ENCODE data around the gene PFKL. TPM values are rescaled to one million over a fixed set of nuclear protein-coding genes. Genes with fewer than 3 reads are reported as not detected.

The PFKL gene
- total RNA-seq (2014; rRNA removed; shearing (Covaris generic)) = 60.1 and 70.6 TPM in 2 replicates
- 82.7 and 86.8 TPM in 2 replicates for polyA plus RNA-seq (2015; cell fraction: cytosol; rRNA removed)
- 146 and 159 TPM in 2 replicates for polyA plus RNA-seq (2015; cell fraction: nucleus; rRNA removed)

DNA sequence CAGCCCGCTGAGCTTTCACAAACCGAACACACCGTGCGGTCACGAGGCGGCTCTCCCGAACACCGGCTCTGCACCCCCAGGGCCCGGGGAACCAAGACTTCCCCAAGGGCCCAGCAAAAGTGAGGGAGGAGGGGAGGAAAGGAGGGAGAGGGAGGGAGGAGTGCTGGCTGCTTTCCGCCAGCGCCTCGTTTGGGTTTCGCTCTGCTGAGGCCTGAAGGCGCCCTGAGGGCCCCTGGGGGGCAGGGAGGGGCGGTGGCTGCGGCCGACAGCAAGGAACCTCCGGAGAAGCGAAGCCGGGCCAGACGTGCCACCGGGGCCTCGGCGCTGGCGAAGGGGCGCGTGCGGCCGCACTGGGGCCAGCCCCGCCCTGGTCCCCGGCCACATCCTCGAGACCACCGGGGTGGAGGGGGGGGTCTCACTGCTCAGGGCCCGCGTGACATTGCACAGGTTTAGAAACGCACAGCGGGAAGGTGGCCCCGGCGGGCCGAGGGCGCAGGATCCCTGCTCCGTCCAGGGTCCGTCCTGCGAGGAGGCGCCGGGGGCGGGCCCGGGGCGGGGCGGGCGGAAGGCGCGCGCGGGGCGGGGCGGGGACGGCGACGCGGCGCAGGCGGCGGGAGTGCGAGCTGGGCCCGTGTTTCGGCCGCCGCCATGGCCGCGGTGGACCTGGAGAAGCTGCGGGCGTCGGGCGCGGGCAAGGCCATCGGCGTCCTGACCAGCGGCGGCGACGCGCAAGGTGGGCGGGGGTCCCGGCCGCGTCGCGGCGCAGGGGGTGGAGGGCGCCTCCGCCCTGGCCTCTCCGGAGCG, at the start of gene PFKL:
Gene PFKL (plus strand): TSS at position 596 of the 804 bp plus-strand sequence. CDS start 53 bp downstream, at position 649.
- DNase-seq (ENCODE audit: low read depth) = peak; percentile 41

DNA sequence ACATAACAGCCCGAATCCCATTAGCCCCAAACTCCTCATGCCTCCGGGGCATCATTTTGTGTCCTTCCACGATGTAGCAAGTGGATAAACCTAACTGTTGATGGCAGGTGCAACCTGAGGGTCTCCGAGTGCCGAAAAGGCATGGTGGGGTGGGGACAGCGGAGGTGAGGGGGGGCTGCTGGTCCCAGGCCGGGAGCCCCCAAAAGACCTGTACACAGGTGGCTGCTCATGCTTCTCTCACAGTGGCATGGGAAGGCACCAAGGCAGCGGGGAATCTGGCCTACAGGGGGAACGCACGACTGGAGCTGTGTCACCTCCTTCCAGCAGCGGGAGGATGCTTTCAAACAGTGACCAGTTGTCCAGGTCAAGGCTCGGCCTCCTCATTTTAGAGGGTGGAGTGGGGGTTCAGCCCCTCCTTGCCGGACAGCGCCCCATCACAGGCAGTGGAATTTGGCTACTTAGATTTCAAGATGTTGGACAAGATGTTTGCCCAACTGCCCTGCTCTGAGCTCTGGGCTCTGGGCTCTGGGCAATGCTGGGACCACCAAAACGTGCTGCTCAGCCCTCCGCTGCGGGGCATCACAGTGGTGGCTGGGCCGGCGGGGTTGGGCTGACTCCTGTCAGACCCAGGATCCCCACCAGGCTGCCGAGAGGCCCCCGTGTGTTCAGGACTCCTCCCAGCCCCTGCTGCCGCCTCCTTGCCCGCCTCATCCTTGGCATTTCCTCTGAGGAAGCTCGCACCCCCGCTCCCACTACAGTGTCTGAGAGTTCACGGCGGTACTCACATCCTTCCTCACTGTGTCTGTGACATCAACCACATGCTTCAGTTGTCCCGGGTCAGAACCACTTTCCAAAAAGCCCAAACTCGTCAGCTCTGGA, 45.8 kb upstream of the PFKL start:
- no peak for DNase-seq (ENCODE audit: low read depth)

DNA sequence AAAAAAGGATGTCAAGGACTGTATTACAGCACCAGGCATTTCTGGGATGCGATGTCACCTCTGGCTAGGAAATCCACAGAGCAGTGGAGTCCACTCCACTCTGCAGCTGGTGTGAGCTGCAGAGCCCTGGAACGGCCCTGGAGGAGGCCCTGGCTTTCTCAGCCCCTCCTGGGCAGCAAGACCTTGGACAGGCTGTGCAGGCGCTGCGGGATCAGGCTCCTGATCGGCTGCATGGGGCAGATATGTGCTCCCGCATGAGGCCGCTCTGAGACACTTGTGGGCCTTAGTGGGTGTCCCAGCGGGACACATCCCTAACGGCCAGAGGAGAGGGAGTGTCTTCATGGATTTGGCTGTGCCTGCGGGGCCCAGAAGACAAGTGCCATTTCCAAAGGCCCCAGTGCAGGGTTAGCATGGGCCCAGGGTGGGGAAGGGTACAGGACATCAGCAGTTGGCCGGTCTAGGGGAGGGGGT, 44.3 kb upstream of the PFKL start:
- no peak for DNase-seq (ENCODE audit: low read depth)

DNA sequence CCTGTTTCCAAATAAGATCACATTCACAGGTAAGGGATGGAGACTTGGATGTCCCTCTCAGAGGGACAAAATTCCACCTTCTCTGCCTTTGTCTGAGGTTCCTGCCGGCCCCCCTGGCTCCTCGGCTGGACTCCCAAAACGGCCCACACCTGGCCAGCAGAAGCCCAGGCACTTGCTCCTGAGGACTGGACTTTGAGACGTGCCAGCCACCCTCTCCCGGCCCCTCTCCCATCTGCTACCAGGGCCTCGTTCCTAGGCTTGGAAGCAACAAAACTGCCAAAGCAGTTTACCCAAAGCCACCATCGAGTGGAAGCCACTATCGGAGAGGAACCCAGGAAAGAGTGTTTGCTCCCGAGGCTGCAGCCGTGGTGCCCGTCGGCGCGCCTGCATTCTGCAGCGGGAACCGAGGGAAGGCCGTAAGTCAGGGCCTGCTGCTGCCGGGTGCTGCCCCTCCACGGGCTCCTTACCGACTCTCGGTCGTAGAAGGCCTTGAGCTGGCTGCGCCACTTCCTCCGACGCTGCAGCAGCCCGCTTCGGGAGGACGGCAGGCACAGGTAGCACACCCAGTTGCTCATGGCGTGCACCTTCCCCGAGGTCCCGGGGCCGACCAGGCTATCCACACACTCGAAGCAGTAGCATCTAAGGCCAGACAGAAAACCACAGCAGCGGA, 41.7 kb upstream of the PFKL start:
- no peak for DNase-seq (ENCODE audit: low read depth)

DNA sequence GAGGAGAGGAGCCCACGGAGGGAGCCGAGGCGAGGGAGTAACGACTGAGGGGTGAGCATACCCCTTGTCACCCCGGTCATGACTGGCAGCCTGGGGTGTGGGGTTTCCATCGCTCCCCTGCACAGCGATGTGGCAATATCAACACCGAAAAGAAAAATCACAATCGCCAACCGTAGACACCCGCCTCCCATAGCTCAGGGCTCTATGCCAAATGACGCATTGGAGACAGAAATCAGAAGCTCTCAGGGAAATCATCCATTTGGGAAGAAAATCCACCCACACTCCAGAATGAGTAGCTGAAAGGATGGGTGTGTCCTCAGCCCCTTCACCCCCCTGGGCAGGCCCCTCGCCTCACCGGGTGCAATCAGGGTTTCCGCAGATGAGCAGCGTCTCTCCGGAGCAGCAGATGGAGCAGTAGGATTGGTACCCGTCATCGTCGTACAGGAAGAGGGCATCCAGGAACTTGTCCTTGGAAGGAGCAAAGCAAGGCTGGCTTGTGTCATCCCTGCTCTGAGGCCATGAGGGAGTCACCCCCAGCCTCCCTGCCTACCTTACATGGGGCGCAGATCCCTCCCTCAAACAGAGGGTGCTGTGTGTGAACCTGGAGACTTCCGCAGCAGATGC, 40.7 kb upstream of the PFKL start:
- DNase-seq (ENCODE audit: low read depth) = peak; percentile 43

DNA sequence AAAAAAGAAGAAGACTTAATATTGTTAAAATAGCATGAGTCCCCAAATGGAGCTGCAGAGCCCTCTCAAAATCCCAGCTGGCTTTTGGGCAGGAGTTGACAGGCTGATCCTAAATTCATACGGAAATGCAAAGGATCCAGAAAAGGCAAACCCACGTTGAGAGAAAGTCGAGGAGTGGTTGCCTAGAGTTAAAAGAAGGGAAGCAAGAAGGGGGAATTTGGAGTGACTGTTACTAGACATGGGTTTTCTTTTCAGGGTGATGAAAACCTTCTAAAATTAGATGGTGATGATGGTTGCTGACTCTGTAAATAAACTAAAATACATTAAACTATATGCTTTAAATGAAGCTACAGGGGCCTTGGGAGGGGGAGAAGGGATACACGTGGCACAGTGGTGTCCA, 39.8 kb upstream of the PFKL start:
- no peak for DNase-seq (ENCODE audit: low read depth)

DNA sequence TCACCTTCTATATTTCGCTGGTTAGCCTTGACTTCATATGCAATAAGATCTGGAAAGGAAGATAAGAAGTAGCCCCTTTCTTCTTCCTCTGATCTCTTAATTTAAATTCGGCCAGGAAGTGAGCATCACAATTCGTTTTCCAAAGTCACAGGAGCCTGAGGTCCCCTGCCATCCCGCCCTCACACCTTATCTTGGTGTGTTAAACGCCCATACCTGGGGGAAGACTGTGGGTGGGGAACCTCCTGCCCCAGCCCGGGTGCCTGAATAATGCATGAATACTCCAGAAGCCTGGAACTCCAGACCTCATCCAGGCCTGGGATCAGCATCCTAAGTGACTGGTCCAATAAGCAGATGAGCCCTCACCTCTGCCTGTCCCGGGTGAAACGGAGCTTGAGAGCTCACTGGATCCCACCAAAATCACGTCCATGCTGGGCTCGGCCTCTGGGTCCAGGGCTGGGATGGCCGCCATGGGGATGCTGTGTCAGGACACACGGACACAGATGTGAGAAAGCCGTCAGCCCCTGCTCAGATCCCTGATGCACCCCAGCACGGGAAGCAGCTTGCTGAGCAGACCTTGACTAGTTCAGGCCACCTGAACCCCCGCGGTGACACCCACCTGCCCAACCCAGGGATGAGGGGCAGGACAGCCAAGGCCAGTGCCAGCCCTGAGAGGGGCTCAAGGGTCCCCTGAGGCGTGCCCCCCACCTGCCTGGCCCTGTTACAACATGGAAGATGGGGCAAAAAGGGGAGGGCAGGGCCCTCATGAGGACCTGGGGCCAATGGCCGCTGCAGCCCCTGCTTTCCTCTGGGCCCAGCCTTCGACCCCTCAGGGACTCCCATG, 38.8 kb upstream of the PFKL start:
- no peak for DNase-seq (ENCODE audit: low read depth)

DNA sequence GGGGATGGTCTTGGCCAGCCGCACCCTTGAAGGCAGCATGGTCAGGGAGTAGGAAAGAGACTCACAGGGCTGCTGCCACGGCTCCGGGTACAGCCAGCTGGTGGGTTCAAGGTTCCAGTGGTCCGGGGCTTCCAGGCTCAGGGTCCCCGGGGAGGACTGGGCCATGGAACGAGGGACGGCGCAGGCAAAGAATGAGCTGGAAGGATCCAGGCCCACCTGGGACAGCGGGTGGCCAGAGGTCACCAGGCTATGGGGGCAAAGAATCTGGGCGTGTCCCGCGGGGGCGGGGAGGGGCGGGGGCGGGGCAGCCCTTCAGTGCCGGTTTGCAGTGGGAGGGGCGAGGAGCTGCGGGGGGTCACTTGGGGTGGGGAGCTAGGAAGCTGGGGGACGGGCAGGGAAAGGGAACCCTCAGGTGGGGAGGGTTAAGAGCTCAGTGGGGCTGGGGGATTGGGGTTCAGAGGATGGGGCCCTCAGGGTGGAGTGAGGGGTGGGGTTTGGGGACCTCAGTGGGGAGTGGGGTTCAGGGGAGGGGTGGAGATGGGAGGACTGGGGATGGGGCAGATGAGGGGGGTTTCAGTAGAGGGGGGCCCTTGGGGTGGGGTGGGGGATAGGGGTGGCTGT, 38.1 kb upstream of the PFKL start, which contains the start of gene DNMT3L:
Gene DNMT3L (minus strand): TSS at position 223 of the 621 bp plus-strand sequence. CDS start 638 bp downstream, outside the sequence.
- no peak for DNase-seq (ENCODE audit: low read depth)

DNA sequence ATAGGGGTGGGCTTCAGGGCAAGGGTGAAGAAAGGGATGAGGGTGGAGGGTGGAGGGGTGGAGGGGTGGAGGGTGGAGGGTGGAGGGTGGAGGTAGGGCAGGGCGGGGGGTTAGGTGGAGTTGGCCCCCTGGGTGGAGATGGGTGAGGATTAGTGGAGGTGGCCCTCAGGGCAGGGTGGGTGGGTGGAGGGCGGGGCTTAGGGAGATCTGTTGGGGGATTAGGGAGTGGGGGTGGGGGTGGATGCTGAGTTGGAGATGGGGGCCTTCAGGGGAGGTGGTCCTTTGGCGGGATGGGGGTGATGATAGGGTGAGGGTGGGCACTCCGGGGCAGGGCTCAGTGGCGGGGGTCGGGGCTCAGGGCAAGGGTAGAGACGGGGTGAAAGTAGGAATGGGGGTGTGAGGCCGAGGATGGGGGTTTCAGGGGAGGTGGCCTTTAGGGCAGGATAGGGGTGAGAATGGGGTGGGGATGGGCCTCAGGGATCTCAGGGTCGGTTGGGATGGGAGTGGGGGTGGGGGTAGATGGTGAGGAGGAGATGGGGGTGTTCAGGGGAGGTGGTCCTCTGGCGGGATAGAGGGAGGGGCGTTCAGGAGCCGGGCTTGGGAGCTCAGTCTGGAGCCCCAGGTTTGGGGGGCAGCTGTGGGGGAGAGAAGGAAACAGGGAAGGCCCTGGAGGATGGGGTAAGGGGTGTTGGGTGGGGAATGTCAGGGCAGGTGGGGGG, 37.4 kb upstream of the PFKL start:
- no peak for DNase-seq (ENCODE audit: low read depth)

DNA sequence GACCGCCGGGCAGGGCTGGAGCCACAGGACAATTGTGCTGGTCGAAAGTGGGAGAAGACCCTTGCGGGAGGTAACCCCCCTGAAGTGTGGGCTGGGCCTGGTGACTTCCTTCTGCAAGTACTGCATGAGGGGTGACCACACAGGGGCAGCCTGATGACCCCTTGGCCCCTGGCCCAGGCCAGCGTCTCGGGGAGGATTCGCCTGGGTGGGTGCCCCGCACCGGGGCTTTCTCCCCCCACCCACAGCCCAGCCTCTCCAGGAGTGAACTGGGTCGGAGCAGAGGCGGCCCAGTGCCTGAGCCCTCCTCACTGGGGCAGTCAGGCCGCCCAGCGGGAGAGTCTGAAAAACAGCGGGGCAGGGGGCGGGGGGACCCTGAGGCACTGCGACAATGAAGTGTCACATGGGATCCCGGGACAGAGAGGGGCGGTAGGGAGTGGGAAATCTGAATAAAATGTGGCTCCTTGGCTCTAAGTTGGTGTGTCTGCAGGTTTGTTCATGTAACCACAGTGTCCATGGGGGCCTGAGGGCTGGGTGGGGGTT, 36.6 kb upstream of the PFKL start:
- no peak for DNase-seq (ENCODE audit: low read depth)

DNA sequence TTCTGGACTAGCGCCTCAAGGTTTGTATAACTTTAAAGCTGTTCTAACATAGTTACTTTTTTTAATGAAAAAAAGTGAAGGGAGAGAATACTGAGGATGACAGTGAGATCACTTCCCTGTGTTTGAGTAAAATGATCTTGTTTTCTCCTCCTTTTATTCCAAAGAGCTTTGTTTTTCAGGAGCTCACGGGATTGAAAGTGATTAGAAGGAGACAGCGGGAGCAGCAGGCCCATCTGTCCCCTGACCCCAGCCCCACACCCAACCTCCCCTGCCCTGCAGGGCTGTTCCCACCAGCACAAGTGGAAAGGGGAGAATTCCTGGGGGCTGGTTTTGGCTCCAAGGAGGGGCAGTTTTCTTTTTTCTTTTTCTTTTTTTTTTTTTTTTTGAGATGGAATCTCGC, 36.1 kb upstream of the PFKL start:
- DNase-seq (ENCODE audit: low read depth) = no peak

DNA sequence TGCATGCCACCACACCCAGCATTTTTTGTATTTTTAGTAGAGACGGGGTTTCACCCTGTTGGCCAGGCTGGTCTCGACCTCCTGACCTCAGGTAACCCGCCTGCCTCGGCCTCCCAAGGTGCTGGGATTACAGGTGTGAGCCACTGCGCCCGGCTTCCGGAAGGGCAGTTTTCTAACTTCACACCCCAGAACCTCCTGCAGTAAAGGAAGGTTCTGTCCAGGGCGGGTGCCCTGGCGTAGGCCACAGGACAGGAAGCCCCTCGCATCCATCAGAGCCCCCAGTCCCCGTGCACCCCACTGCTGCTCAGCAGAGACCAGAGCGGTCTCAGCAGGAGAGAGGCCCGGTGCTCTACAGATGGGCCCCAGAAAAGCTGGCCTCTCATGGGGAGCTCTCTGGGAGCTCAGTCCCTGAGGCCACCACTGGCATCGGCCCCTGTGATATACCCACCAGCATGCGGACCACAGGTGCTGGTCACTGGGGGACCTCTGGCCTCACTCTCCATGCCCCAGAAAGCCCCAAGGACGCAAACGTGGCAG, 34.1 kb upstream of the PFKL start:
- no peak for DNase-seq (ENCODE audit: low read depth)

DNA sequence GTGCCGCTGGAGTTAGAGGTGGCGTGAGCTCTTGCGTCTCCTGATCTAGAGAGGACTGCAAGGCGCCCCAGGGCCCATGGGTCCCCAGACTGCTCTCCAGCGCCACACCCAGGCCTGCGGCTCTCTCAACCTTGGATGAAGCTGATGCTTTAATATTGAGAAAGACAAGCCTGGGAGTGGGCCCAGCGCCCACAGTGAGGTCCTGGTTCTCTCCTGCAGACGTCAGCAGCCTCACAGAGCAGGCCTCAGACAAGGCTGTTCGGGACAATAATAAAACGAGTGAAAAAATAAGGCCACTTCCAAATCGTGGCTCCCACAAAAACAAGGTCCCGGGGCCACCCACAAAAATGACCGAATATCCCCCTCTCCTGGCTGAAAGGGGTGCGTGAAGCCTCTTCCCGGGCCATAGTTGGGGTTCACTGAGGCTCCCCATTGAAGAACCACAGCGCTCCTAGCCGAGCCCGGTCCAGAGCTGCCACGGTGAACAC, 32.2 kb upstream of the PFKL start:
- no peak for DNase-seq (ENCODE audit: low read depth)

DNA sequence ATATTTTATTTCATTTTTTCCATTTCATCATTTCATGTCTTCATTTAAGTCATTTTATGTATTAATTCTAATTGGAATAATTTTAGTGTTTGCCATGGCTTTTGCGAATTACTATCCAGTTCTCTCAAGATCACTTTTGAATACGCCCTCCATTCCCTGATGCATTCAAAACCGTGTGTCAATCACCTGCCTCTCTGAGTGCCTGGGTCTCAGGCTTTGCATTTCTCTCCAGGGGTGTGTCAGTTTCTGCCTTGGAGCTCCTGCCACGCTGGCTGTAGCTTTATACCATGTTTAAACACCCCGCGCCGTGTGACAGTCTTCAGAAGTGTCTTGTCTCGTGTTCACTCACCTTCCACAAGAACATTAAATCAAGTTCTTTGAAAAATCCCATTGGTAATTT, 30.8 kb upstream of the PFKL start:
- no peak for DNase-seq (ENCODE audit: low read depth)

DNA sequence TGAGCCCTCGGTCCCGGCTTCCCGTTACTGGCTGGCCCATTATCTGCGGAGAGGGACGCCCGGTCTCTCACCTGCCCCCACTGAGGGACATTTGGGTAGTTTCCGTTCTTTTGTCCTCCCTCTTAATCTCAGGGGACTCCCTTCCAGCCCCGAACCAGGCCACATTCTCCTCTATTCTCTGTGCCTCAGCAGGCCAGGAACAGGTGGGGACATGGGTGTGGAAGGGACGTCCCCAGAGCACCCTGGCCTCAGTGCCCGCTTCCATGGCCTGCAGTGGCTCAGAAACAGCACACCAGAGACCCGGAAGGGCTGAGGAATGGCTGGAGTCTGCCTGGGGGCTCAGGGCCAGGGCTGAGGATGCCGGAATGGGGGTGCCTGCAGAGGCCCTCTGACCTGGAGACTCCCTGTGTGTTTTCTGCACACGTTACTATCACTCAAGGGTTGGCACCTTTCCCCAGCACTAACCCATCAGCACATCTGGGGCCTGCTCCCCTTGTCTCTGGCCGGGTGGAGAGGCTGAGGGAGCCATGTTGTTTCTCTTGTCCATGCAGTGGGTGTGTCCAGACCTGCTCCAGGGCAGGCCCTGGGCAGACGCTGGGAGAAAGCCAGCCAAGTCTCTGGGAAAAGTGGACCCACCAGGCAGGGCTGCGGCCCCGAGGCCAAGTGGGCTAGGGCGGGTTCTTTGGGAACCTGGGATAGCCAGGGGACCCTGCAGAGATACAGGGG, 28.1 kb upstream of the PFKL start:
- DNase-seq (ENCODE audit: low read depth) = no peak

DNA sequence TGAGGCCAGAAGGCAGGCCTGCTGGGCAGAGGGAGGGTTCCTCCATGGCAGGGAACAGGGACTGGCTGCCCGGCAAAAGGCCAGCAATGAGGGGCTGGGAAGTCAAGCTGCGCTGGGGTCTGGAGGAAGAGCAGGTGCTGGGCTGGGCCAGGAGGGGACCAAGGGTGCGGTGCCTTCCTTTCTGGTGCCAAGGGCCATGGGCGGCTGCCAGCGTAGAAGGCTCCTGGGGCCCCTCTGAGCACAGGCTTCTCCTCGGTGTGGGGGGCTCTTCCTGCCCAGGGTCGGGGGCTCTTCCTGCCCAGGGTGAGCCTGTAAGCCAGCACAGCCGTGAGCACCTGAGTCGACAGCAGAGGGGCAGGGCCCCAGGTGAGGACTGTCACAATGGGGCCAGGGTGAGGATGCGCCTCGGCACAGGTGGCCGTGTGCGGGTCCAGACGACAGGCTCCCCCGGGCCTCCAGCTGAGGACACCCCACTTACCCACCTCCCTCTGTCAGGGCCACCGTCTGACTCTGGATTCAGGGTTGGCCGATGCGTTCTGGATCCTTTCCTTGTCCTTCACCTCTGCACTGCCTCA, 27.5 kb upstream of the PFKL start:
- DNase-seq (ENCODE audit: low read depth) = no peak

DNA sequence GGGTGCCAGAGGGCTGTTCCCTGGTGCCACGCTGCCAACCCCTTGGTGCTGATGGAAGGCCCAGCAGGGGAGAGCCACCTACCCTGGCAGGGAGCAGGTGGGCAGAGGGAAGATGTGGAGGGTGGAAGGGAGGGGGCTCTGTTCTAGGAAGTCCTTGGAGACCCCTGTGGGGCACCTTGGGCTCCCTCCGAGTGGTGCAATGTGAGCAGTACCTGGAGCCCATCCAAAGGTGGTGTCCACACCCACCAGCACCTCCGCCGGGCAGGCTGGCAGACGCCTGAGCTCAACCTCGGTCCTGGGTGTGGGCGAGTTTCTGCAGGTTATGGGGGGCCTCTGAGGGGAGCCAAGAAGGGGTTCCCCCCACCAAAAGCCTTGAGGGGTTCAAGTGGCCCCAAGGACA, 26.8 kb upstream of the PFKL start:
- no peak for DNase-seq (ENCODE audit: low read depth)
